GM19372 (cell line): ENCODE data around the gene ATXN7.

Experiments
- ATAC-seq: cut with Tn5 transposase; IDR thresholded peaks from one replicate; pipeline ENCODE4 v1.9.1; 2021; ENCODE audit warnings: mild to moderate bottlenecking, low read depth, moderate library complexity; ENCODE audit not compliant: unreplicated experiment

ATXN7 gene

DNA sequence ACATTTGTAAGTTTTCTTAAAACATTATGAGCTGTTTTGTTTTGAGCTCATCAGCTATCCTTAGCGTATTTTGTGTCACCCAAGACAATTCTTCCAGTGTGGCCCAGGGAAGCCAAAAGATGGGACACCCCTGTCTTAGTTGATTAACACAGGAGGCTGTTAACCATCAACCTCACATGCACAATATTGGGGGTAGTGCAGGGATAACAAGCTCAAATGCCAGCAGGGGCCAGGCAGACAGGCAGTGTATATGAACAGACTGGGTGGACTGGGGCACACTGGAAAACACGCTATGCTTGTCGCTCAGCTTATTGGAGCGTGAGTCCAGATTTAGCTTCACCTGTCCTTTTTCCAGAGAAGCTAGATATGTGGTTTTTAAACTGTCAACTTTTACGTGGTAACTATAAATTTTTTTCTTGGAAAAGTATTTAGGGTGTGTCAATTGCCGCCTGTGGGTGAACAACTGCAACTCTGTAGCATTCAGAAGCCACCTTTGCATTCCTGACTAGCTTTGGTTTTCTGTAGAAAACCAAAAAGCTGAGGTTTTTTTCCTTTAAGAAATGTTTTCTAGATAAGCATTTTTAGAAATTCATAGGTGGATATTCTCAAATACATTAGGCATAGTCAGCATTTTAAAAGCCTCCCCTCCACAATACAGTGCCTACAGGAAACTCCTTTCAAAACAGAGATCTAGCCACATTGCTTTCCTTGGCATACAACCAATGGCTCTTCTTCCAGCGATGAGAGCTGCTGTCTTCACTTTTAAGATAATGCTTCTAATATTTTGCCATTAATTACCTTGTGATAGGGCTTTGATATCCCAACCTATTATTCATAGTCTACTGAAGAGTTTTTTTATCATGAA lies 145.1 kb downstream of the ATXN7 start:
- no peak for ATAC-seq

DNA sequence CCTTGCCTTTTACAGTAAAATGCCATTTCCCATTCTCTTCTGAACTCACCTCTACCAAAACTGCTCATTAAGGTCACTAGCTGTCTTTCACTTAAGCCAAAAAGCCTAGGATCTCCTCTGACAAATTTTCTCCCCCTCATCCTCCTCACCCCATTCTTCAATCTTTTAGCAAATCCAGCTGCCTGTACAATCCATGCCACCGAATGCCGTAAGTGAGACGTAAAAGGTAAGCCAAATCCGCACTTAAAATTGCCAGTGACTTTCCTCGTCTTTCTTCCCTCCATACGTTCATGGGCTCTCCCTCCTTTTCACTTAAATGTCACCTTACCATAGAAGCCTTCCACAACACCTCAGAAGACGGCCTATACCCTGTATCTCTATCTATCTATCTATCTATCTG lies 145.9 kb downstream of the ATXN7 start:
- ATAC-seq = no peak

DNA sequence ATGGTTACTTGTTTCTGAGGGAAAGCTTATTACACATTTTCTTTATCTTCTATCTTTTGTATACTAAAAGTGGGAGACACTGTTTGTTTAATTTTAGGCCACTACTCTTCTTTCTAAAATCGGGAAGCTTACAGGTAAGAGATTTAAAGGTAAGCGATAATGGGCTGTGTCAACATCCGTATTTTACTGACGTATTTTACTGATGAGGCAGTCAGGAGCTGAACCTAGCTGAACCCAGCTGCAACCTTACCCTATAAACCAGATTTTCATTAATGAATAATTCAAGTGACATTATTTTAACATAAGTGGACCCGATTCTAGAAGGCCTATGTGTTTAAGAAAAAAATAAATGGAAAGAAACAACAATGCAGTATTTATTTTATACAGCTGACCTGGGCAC lies 146.5 kb downstream of the ATXN7 start:
- ATAC-seq = no peak

DNA sequence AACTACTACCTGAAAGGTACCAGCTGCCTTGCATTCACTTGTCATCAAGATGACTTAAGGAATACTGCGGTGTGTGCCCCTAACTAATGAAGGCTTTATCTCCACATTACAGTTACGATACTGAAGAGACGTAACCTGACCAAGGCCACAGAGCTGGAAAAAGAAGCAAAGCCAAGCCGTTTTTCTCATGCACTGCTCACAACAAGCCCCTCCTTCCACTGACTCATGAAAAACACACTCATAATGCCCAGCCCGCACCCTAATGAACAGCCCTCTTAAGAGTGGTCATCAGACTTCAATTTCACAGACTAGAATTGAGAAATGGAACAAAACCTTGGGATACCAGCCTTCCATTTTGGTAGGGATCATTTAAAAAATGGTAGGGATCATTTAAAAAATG lies 148.0 kb downstream of the ATXN7 start:
- ATAC-seq = no peak

DNA sequence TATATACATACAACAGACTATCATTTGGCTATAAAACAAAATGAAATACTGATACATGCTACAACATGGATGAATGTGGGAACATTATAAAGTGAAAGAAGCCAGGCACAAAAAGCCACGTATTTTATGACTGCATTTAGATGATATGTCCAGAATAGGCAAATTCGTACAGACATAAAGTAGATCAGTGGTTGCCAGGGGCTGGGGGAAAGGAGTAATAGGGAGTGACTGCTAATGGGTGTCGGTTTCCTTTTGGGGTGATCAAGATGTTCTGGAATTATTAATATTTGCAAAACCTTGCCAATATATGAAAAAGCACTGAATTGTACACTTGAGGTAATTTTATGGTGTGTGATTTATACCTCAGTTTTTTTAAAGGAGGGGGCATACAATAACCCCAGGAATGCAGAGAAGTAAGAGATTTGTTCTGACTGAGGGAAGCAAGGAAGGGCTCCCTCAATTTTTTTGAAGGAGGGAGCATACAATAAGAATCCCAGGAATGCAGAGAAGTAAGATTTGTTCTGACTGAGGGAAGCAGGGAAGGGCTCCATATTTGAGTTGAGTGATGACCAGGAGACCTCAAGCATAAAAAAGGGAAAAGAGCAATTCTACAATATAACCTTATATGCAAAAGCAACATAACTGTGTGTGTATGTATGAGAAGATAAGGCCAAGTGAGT lies 153.4 kb downstream of the ATXN7 start:
- no peak for ATAC-seq

DNA sequence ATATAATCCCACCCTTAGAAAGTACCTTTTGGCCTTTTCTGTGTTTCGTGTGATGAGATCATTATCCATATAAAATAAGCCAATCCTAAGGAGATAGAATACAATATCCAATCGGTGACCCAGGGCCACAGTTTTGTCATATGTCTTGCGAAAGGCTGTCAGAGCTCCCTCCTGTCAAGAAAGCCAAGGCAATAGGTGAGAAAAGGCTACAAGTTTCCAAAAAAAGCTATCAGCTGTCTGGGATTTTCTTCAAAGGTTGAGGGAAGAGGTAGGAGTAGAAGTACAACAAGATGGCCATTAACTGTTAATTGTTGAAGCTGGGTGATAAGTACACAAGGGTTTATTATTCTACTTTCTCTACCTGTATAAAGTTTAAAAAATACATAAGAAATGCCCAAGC lies 155.6 kb downstream of the ATXN7 start:
- no peak for ATAC-seq

DNA sequence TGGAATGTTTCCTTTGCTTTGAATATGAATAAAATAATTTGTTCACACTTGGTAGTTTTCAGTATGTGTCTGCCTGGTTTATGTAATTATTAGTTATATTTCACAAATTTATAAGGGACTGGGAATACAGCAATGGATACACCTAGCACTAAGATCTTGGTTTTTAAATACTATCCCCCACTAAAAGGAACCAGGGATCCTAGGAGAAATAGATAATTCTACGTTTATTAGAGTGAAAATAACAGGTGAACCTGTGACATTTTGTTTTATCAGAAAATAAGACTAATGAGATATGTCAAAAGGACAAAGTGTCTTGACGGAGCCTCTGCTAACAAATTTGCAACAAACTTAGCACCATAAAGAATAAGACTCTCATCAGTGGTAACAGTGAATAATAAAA lies 156.2 kb downstream of the ATXN7 start:
- no peak for ATAC-seq

DNA sequence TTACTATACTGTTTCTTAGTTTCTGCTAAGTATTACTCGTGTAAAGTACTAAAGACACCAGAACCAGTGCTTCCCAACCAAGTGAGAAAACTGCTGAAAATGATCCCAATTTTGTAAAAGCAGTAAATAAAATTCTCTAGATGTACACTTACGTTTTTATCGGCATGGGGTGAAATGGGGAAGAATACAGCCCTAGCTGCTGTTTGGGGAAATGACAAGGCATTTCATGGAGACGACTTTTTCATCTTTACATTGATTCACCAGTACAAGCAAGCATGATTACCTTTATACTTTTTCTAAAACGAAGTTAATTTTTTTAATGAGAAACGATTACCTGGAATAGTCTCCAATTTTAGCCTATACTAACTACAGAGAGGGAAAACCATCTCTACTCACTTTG lies 158.3 kb downstream of the ATXN7 start:
- no peak for ATAC-seq

DNA sequence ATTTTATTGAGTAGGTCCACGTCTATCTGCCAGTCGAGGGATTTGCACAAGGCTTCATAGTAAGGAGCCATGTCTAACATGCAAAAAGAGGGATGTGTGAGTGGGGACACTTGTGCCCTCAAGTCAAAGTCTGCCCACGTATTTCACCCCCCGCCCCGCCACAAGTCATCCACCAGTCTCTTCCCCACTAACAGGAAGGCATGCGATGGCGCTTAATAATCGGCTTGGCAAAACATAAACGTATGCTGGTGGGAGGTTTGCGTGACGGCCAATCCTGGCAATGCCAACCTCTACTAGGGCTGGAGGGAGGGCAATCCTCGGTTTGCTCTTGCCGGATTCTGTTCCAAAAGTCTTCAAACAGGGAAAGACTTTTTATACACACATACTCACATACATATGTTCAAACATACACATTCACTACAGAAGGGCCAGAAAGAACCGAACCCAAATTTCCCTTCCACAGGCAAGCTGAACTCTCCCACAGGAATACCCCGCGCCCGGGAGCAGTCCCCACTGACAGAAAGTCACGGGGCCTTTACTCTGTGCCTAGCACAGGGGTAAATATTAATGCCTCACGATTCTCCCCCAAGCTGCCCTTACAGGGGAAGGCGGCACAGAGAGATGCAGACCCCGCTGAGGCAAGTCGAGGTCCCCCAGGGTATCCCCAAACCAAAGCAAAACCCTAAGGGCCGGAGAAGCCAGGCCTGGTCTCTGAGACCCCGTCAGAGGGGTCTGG lies 159.0 kb downstream of the ATXN7 start:
- ATAC-seq = peak; percentile 17

DNA sequence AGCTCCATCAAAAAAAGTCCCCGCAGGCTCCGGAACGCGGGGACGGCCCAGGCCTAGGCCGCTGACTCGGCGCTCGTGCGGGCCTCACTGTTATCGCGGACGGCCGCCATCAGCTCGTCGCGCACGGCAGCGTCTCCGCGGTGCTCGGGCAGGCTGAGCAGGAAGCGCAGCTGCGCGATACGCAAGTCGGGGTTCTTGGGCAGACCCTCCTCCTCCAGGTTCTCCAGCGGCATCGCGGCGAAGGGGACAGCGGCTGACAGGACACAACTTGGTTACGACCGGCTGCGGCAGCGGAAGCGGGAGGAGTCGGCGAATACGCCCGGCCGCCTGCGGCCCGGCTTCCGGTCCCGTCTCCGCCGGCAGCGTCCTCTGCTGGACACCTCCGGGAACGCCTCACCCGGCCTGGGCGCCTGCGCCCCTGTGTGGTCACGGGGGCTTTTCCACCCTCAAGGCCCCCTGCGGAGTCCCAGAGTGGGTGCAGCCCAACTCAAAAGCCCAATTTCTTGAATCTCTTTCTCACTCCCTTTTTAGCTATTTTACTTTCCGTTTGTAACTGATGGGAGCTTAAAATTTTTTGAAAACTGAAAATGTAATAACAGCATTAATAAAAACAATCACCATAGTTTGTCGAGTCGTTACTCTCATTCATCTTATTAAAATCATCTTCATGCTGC lies 159.7 kb downstream of the ATXN7 start, which contains the start of gene PSMD6:
Gene PSMD6 (minus strand): TSS at position 308 of the 674 bp plus-strand sequence. CDS start 75 bp downstream, at position 233.
- peak; percentile 94 for ATAC-seq

DNA sequence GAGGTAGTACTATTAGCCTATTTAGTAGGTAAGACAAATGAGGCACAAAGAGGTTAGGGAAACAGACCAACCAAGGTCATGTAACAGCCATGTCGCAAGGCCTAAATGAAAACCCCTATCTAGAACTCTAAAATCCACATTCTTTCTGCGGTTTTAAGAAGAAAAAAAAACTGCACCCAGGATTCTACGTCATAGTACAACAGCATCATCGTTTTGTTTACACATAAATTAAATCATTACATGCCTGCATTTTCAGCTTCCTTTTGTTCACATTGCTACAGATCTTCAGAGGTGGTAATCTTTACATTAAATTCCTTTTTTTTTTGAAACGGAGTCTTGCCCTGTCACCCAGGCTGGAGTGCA lies 160.2 kb downstream of the ATXN7 start:
- no peak for ATAC-seq

DNA sequence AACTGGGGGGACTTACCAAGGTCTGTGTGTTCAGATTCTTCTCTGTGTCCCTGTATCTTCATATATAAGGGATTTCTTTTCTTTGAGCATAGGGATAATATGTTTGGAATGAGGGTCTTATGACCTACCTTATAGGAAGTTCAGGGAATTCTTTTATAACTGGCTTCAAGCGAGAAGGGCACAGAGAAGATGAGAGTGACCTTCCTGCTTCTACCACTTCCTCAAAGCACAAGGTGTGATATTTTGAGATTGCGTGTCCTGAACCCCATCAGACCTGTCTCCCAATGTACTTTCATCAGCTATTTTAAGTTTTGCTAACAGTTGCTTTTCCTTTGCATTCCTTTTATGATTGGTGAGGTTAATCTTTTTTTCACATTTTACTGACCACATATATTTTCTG lies 162.7 kb downstream of the ATXN7 start:
- no peak for ATAC-seq

DNA sequence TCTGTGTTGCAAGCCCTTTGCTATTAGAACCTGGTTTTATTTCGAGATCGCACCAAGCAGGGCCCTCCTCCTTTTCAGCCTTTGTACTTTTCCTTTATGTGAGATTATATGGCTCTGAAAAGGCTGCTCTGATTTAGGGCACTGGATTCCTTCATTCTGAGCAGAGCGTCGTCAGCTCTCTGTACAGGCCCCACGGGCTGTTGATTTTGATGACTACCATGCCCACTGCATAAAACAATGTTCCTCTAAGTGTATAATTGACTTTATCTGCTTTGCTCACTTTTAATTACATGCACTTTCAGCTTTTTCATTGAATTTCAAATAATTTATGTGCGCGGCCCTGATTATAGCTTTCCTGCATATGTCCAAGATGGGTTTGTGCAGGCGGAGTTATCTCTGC lies 164.0 kb downstream of the ATXN7 start:
- no peak for ATAC-seq

DNA sequence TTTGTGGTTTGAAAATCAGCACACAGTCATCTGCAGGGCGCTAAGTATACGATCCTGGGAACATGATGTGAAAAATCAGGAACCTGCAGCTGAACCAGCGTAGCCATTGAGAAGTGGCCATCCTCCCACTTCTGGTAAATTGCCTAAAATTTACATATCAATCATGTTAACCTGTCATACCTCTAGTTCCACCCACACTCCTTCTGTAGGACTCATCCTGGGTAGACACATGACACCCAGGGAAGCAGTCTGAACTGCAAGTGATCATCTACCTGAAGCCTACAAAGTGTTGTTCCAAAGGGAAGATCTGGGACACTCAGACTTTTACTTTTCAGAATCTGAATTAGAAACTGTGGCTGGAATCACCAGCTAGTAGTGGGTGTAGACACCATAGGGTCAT lies 165.1 kb downstream of the ATXN7 start:
- no peak for ATAC-seq

DNA sequence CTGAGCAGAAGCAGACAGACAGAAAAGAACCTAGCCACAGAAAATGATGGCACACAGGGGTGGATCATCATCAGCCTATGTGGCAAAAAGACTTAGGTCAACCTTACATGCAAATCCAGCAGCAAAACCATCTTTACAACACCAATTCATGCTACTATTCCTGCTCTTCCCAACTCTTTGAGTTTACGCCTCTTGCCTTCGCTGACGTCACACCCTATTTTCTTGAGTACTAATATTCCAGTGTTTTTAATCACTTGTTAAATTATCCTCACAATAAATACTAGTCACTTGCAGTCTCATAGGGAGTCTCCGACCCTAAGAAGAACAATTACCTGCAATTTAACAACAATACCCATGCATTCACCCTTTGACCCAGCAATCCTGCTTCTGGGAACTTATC lies 165.6 kb downstream of the ATXN7 start:
- ATAC-seq = no peak

DNA sequence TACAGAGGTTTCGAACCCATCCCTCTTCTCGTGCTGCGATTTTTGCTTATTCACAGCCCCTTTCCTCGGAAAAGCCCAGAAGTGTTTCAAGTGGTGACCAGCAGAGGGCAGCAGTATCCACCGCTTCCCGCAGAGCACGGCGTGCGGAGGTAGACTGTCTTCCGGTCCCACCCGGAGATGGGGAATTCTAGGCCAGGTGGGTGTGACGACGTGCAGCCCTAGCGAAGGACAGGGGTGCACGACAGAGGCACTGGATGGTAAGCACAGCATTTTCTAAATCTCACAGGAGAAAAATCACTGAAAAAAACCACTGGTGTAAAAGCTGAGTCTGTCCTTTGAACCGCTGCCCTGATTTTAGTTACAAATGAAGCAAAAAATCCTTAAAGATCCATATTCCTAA lies 167.1 kb downstream of the ATXN7 start:
- peak; percentile 97 for ATAC-seq

DNA sequence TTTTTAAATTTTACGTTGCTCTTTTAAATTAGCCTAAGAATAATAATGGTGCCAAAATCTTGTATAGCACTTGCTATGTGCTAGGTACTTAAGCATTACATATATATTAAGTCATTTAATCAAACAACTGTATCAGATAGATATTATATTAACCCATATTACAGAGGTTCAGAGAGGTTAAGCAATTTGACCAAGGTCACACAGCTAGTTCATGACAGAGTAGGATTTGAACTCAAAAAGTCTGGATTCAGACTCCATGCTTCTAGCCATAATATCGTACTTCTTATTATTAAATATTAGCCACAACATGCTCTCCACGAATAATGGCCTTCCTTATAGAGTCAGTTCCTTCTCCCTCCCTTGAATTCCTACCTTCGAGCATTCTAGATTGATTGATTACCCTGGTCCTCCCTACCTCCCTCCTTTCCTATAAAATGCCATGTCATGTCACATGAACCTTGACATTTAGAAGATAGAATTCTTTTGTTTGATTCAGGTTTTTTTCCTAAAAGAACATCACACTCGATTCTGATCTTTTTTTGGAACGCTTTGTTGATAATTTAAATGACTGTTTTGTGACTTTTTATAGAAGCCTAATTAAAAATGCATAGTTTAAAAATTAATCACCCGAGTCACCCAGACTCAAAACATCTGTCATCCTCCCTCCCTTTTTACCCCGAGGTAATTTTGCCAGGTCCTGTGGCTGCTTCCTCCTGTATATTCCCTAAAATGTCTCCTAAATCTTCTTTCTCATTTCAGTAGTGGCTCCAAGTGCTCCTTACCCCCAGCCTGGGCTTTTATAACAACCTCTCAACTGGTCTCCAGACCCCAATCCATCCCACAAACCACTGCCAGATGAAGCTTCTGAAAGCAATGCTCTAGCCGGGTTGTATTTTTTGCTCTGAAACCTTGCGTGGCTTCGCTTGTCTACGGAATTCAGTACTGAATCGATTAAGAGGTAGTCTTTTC lies 168.2 kb downstream of the ATXN7 start:
- ATAC-seq = no peak

DNA sequence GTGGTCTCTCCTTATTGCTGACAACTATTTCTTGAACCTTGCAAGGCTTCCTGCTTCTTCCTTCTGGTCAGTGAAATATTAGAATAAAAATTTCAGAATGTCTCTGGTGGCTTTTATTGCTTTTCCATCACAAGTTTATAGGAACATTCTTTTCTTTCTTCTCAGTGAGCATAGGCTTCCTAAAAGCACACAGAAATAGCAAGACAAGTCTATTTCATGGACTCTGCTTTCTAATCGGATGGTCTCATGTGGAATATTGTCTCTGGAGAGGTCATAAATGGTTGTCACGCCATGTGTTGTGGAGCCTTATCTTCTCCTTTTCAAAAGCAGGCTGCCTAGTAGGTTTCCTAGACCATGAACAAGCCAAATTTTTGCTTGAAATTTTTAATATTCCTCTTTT lies 169.4 kb downstream of the ATXN7 start:
- ATAC-seq = no peak

DNA sequence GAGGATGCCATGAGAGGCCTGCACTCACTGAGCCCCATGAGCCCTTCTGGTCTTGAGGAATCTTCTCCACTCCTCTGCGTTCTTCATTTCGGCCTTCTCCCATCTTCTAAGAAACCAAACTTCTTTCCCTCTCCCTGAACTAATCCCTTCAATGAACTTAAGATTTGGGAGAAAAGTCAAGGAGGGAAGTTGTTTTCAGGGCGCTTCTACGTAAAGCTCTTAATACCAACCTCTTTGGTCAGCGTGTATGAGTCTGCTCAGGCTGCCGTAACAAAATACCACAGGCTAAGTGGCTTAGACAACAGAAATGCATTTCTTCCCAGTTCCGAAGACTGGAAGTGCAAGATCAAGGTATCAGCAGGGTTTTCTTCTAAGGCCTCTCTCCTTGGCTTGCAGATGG lies 173.4 kb downstream of the ATXN7 start:
- no peak for ATAC-seq
